Kidney (tissue), 14 donors: ENCODE measurements around the gene TBCD. TPM values are rescaled to one million over a fixed set of nuclear protein-coding genes. Genes with fewer than 3 reads are reported as not detected.
"Not testable (repeated sequence)": the region's sequence is repeated elsewhere in the genome, so short reads cannot be mapped to it uniquely, and the experiment has no call there.

Source experiments
- DNase-seq, 5 donors: peaks; one replicate each; pipeline ENCODE4 v3.0.0-alpha.2; 2013 to 2020
- FAIRE-seq: peaks from 2 replicates; lab custom pipeline; 2012; peaks lifted over from hg19 to GRCh38; lab: Jason Lieb, UNC
- H3K27ac ChIP-seq, 2 donors: one replicate each; pipeline ENCODE4 v1.7.0; 2013; ENCODE audit warnings: low read depth in 2 of 2, low read length in 2 of 2, inconsistent platforms in 1 of 2
- H3K27me3 ChIP-seq: one replicate; pipeline ENCODE4 v1.7.1; 2013; ENCODE audit warnings: low read length, inconsistent platforms; ENCODE audit not compliant: control insufficient read depth, insufficient read depth
- H3K36me3 ChIP-seq, 3 donors: one replicate each; pipeline versions ENCODE4 v1.7.0 to v1.7.1; 2013; ENCODE audit warnings: low read length in 3 of 3, control low read depth in 1 of 3, inconsistent platforms in 1 of 3; ENCODE audit not compliant: insufficient read depth in 3 of 3, control insufficient read depth in 2 of 3
- H3K4me1 ChIP-seq, 3 donors: one replicate each; pipeline versions ENCODE4 v1.7.0 to v1.7.1; 2013; ENCODE audit warnings: low read length in 3 of 3, inconsistent platforms in 1 of 3, low read depth in 1 of 3; ENCODE audit not compliant: control insufficient read depth in 2 of 3, insufficient read depth in 2 of 3
- H3K4me3 ChIP-seq, 3 donors: one replicate each; pipeline versions ENCODE4 v1.7.0 to v1.8.1; 2013; ENCODE audit warnings: low read length in 3 of 3, control low read depth in 1 of 3, inconsistent platforms in 1 of 3
- H3K9ac ChIP-seq, 3 donors: one replicate each; pipeline versions ENCODE4 v1.7.0 to v1.7.1; 2013; ENCODE audit warnings: low read length in 3 of 3, control low read depth in 1 of 3, inconsistent platforms in 1 of 3
- H3K9me3 ChIP-seq, 3 donors: one replicate each; pipeline versions ENCODE4 v1.7.0 to v1.7.1; 2013; ENCODE audit warnings: low read length in 3 of 3, control low read depth in 1 of 3, inconsistent platforms in 1 of 3; ENCODE audit not compliant: control insufficient read depth in 2 of 3, insufficient read depth in 1 of 3
- intact Hi-C: fragments of 100-400 bp; cut with DNase I; formaldehyde crosslinking; loops from one replicate; pipeline ENCODE4 v1.11.1; 2022
- polyA plus RNA-seq: library from polyadenylated mRNA; stranded (reverse); fragments of 350-450 nt; fragmentation: Illumina TruSeq; extraction: RNeasy Lipid Tissue Mini Kit (QIAGEN cat#74804); gene quantifications from one replicate; pipeline ENCODE4 v1.2.3, GENCODE V29; 2014; ENCODE audit warnings: low read depth, low replicate concordance; ENCODE audit not compliant: insufficient read depth
- total RNA-seq: library from RNA; stranded (reverse); fragmentation: NEBNext Ultra II Directional; extraction: Animal tissue kit (Norgen Biotek cat#: 25700); gene quantifications from one replicate; pipeline ENCODE4 v1.2.1, GENCODE V29; 2021
- TF ChIP-seq, protein P1 (sequence below): IDR thresholded peaks from 3 replicates; pipeline ENCODE4 v1.5.1; 2012; ENCODE audit warnings: mild to moderate bottlenecking, moderate library complexity, borderline replicate concordance; ENCODE audit not compliant: insufficient read depth; ENCODE audit errors: extremely low read depth
- donor health status: control.
- donor health status: control.
- donor health status: control.
- donor health status: control.
- donor health status: control.
- donor health status: DM: yes; HTN: yes; CAD: no.
- donor health status: Normal renal cell carcinoma (clear cell type).

Gene TBCD
- total and polyA plus RNA-seq, 2 donors from 2014 or later = 72.8 to 78.7 TPM

DNA sequence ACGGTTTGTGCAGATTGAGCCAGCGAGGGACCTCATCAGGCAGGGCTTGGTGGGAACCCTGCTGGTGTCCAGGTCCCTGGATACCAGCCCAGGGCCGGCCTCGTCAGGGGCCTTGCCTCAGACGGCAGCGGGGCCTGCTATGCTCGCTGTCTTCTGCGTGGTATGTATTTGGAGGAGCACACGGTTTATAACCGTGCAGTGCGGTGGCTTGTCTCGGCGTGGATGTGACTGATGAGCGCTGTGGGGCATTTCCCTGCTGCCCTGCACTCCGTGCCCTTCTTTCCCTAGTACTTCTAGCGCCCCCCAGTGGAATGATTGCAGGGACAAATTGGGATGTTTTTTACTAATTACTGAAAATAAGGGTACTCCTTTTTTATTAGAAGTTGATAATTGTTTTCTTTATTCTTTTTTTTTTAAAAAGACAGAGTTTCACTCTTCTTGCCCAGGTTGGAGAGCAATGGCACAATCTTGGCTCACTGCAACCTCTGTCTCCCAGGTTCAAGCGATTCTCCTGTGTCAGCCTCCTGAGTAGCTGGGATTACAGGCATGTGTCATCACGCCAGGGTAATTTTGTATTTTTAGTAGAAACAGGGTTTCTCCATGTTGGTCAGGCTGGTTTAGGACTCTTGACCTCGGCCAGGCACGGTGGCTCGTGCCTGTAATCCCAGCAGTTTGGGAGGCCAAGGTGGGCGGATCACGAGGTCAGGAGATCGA lies 15.3 kb downstream of the TBCD start:
- Histone ChIP-seq H3K36me3 (peaks cover 2 to 21% (median 3%) of the 10 kb centered on the region in 3 donors), H3K4me1 (peaks cover 0 to 4% (median 0%) of the 10 kb centered on the region in 3 donors), H3K9ac (no peak overlapping the region), H3K4me3 (no peak overlapping the region), H3K9me3 (no peaks in the 10 kb centered on the region), H3K27ac (no peak overlapping the region), H3K27me3 (no peaks in the 10 kb centered on the region)
- intact Hi-C loops = no loop called here
- DNase-seq (peak in 2 of 5 donors; percentile 47 to 59), FAIRE-seq (no peak)
- TF ChIP-seq, protein P1, sequence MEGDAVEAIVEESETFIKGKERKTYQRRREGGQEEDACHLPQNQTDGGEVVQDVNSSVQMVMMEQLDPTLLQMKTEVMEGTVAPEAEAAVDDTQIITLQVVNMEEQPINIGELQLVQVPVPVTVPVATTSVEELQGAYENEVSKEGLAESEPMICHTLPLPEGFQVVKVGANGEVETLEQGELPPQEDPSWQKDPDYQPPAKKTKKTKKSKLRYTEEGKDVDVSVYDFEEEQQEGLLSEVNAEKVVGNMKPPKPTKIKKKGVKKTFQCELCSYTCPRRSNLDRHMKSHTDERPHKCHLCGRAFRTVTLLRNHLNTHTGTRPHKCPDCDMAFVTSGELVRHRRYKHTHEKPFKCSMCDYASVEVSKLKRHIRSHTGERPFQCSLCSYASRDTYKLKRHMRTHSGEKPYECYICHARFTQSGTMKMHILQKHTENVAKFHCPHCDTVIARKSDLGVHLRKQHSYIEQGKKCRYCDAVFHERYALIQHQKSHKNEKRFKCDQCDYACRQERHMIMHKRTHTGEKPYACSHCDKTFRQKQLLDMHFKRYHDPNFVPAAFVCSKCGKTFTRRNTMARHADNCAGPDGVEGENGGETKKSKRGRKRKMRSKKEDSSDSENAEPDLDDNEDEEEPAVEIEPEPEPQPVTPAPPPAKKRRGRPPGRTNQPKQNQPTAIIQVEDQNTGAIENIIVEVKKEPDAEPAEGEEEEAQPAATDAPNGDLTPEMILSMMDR = peak; percentile 52

DNA sequence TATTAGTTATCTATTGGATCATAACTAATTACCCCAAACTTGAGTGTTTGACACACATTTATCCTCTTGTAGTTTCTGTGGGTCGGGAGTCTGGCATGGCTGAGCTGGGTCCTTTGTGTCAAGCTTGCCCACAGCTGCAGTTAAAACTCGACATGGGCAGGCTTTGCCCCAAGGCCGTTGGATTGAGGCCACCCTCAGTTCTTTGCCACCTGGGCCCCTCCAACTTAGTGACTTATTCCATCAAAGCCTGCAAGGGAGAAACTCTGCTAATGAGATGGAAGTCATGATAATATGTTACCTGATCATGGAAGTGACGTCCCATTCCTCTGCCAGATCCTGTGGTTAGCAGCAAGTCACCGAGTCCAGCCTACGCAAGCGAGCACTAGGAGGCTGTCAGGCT lies 17.2 kb downstream of the TBCD start:
- FAIRE-seq (no peak), DNase-seq (no peak)
- H3K27me3 ChIP-seq = no peaks in the 10 kb centered on the region
- H3K4me3 ChIP-seq = no peak overlapping the region
- no peaks in the 10 kb centered on the region for H3K9me3 ChIP-seq
- TF ChIP-seq, protein P1 = no peak
- peaks cover 0 to 4% (median 0%) of the 10 kb centered on the region in 3 donors for H3K4me1 ChIP-seq
- no peak overlapping the region for H3K9ac ChIP-seq
- H3K27ac ChIP-seq = no peak overlapping the region
- H3K36me3 ChIP-seq = peaks cover 2 to 26% (median 3%) of the 10 kb centered on the region in 3 donors
- intact Hi-C loops = no loop called here

DNA sequence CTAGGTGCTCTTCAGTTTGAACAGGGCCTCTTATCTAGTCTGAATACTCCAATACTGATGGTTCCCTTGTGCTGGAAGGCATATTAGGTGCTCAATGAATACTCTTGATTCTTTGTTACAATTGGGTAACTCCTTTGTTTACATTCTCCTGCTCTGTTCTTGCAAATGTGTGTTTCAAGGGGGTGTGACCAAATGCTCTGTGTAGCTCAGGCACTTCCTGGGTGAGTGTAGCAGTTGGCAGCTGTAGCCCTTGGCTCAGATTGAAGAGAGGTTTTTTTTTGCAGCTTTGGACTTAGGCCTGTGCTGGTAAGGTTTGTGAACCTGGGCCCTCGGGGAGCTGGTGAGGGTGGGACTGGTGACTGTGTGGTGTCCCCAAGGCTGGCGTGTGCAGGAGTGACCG lies 20.2 kb downstream of the TBCD start:
- no peaks in the 10 kb centered on the region for H3K27me3 ChIP-seq
- TF ChIP-seq, protein P1 = no peak
- FAIRE-seq (no peak), DNase-seq (no peak)
- peaks cover 2 to 26% (median 3%) of the 10 kb centered on the region in 3 donors for H3K36me3 ChIP-seq
- H3K27ac ChIP-seq = no peak overlapping the region
- intact Hi-C loops = loop anchor here (10.0 kb wide), 1 partner anchor 417 kb away; the partner anchor contains the start of gene TEX19
- H3K4me3 ChIP-seq = no peak overlapping the region
- H3K4me1 ChIP-seq = peaks cover 0 to 4% (median 3%) of the 10 kb centered on the region in 3 donors
- H3K9ac ChIP-seq = no peak overlapping the region
- H3K9me3 ChIP-seq = no peaks in the 10 kb centered on the region

DNA sequence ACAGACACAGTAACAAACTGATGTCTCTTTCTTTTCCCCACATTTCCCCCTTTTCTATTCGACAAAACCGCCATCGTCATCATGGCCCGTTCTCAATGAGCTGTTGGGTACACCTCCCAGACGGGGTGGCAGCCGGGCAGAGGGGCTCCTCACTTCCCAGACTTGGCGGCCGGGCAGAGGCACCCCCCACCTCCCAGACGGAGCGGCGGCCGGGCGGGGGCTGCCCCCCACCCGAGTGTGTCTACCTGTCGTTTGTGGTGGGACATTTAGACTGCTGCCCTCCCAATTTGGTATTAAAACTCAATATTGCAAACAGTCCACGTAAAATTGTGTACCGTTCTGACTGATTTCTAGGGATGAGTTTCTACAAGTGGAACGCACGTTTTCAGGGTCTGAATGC lies 22.6 kb downstream of the TBCD start:
- not testable (repeated sequence) for H3K4me1 ChIP-seq, H3K27ac ChIP-seq, FAIRE-seq, H3K27me3 ChIP-seq, DNase-seq, H3K9me3 ChIP-seq, H3K36me3 ChIP-seq, H3K9ac ChIP-seq
- peak overlapping the region in 2 of 3 donors; percentile 21 to 32 for H3K4me3 ChIP-seq
- intact Hi-C loops = loop anchor here (10.0 kb wide), 1 partner anchor 420 kb away; the partner anchor contains the start of gene TEX19
